GM23338 (cell line): Measurements from ENCODE around the gene PAEP. TPM values are rescaled to one million over a fixed set of nuclear protein-coding genes. Genes with fewer than 3 reads are reported as not detected.

Experiments
- ATAC-seq: fragments of 200-7000 bp; cut with Tn5 transposase; 3 replicates; pipeline ENCODE4 v1.9.1; 2020
- DNase-seq: peaks from one replicate; pipeline ENCODE4 v3.0.0-alpha.2; 2015; ENCODE audit warnings: low spot score
- H2AFZ ChIP-seq: fragments of 200-600 bp; sonication (generic); 2 replicates; pipeline ENCODE4 v1.8.0; 2016; ENCODE audit warnings: antibody characterized with exemption, mild to moderate bottlenecking, moderate library complexity
- H3F3A ChIP-seq: fragments of 200-600 bp; sonication (generic); replicated peaks from 2 replicates; pipeline ENCODE4 v1.8.0; 2017; ENCODE audit warnings: antibody characterized with exemption, mixed run types, low read depth
- H3K27ac ChIP-seq: fragments of 200-600 bp; sonication (generic); 2 replicates; pipeline ENCODE4 v1.6.1; 2016; ENCODE audit warnings: low read depth
- H3K27me3 ChIP-seq: fragments of 200-600 bp; sonication (generic); 2 replicates; pipeline ENCODE4 v1.8.0; 2016; ENCODE audit warnings: mild to moderate bottlenecking, mixed run types, moderate library complexity; ENCODE audit not compliant: insufficient read depth
- H3K36me3 ChIP-seq: fragments of 200-600 bp; sonication (generic); 2 replicates; pipeline ENCODE4 v1.8.0; 2016; ENCODE audit warnings: mild to moderate bottlenecking; ENCODE audit not compliant: insufficient read depth
- H3K4me1 ChIP-seq: fragments of 200-600 bp; sonication (generic); 2 replicates; pipeline ENCODE4 v1.8.0; 2016; ENCODE audit warnings: mild to moderate bottlenecking, moderate library complexity; ENCODE audit not compliant: insufficient read depth
- H3K4me2 ChIP-seq: fragments of 200-600 bp; sonication (generic); 2 replicates; pipeline ENCODE4 v1.7.1; 2017; ENCODE audit warnings: mixed run types
- H3K4me3 ChIP-seq: fragments of 200-600 bp; sonication (generic); 2 replicates; pipeline ENCODE4 v1.6.1; 2016; ENCODE audit warnings: mixed run types
- H3K79me2 ChIP-seq: fragments of 200-600 bp; sonication (generic); replicated peaks from 2 replicates; pipeline ENCODE4 v1.8.0; 2017; ENCODE audit warnings: mild to moderate bottlenecking; ENCODE audit not compliant: insufficient read depth
- H3K9me2 ChIP-seq: fragments of 200-600 bp; sonication (generic); 2 replicates; pipeline ENCODE4 v1.8.0; 2017; ENCODE audit not compliant: insufficient read depth
- H4K20me1 ChIP-seq: fragments of 200-600 bp; sonication (generic); replicated peaks from 2 replicates; pipeline ENCODE4 v1.8.0; 2017; ENCODE audit warnings: mild to moderate bottlenecking; ENCODE audit not compliant: insufficient read depth
- H3K27ac Mint-ChIP-seq: 2 replicates; pipeline ENCODE4 v1.8.0; 2020; ENCODE audit warnings: inconsistent platforms, mild to moderate bottlenecking, moderate library complexity, mixed read lengths
- H3K27me3 Mint-ChIP-seq: 3 replicates; pipeline ENCODE4 v1.8.0; 2022; ENCODE audit warnings: low read depth, mild to moderate bottlenecking, moderate library complexity, mixed read lengths, inconsistent platforms; ENCODE audit not compliant: insufficient read depth, poor library complexity
- H3K36me3 Mint-ChIP-seq: 3 replicates; pipeline ENCODE4 v1.8.0; 2021; ENCODE audit warnings: low read depth, mild to moderate bottlenecking, inconsistent platforms, moderate library complexity, mixed read lengths
- H3K4me1 Mint-ChIP-seq: 3 replicates; pipeline ENCODE4 v1.8.0; 2020; ENCODE audit warnings: mild to moderate bottlenecking, inconsistent platforms, mixed read lengths
- H3K4me3 Mint-ChIP-seq: 3 replicates; pipeline ENCODE4 v1.8.0; 2021; ENCODE audit warnings: moderate library complexity, mild to moderate bottlenecking, inconsistent platforms, mixed read lengths
- H3K9me3 Mint-ChIP-seq: 3 replicates; pipeline ENCODE4 v1.8.0; 2020; ENCODE audit warnings: moderate library complexity, mild to moderate bottlenecking, inconsistent platforms, mixed read lengths
- EZH2 ChIP-seq: fragments of 200-600 bp; sonication (generic); IDR thresholded peaks from one replicate; pipeline ENCODE4 v1.8.0; 2017; ENCODE audit warnings: antibody characterized with exemption, mild to moderate bottlenecking, low read depth; ENCODE audit not compliant: unreplicated experiment
- JUNB ChIP-seq: IDR thresholded peaks from one replicate; pipeline ENCODE4 v1.6.1; 2016; ENCODE audit warnings: antibody characterized with exemption; ENCODE audit not compliant: unreplicated experiment
- NANOG ChIP-seq: IDR thresholded peaks from 2 replicates; pipeline ENCODE4 v1.6.1; 2016; ENCODE audit warnings: antibody characterized with exemption, borderline replicate concordance
- POLR2AphosphoS5 ChIP-seq: IDR thresholded peaks from 2 replicates; pipeline ENCODE4 v1.6.1; 2016; ENCODE audit warnings: antibody characterized with exemption, low read depth
- STAT1 ChIP-seq: IDR thresholded peaks from one replicate; pipeline ENCODE4 v1.6.1; 2016; ENCODE audit warnings: antibody characterized with exemption; ENCODE audit not compliant: unreplicated experiment
- polyA plus RNA-seq: library from polyadenylated mRNA; unstranded; fragments of >200 nt; fragmentation: Nextera tagmentation; extraction: Ambion mirVana; gene quantifications from 2 replicates; pipeline ENCODE4 v1.2.1, GENCODE V29; 2016
- total RNA-seq: library from RNA; depleted of rRNA; stranded (reverse); fragments of >200 nt; shearing (Covaris generic); gene quantifications from 2 replicates; pipeline ENCODE4 v1.2.3, GENCODE V29; 2014
- TF ChIP-seq, protein P1 (sequence below): fragments of 250-450 bp; sonication (Bioruptor Pico); IDR thresholded peaks from 2 replicates; pipeline ENCODE4 v1.5.0; 2020; ENCODE audit warnings: mild to moderate bottlenecking, moderate library complexity
- TF ChIP-seq, protein P2 (sequence below): IDR thresholded peaks from one replicate; pipeline ENCODE4 v1.6.1; 2018; ENCODE audit warnings: antibody characterized with exemption; ENCODE audit not compliant: unreplicated experiment
- TF ChIP-seq, protein P3 (sequence below): IDR thresholded peaks from 2 replicates; pipeline ENCODE4 v1.6.1; 2016; ENCODE audit warnings: antibody characterized with exemption

PAEP gene
- total and polyA plus RNA-seq, 2 experiments from 2014 or later, result not detected

DNA sequence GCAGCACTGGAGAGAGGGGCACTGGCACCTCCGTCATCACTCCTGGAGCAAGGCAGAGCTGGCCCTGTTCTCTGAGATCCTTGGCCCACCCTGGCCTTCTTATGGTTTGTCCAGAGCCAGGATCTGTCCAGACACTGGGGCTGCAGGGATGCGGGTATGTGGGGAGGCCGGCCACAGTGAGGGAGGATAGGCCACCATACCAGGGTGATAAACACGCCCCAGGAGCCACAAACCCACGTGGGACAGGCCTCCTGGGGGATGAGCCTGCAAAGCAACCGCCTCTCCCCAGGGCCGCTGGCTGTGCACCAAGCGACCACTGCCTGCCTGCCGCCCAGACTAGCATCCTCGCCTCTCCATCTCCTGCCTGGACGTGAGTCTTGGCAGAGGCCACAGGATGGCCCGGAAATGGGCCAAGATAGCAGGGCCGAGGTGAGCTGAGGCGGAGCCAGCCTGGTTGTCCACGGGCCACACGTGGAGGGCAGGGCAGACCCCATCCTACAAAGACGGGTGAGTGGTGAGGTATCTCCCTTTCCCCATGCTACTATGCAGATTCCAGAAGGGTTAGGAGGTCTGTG is 11.1 kb upstream of the PAEP start (continued):
- TF ChIP-seq, protein P1, sequence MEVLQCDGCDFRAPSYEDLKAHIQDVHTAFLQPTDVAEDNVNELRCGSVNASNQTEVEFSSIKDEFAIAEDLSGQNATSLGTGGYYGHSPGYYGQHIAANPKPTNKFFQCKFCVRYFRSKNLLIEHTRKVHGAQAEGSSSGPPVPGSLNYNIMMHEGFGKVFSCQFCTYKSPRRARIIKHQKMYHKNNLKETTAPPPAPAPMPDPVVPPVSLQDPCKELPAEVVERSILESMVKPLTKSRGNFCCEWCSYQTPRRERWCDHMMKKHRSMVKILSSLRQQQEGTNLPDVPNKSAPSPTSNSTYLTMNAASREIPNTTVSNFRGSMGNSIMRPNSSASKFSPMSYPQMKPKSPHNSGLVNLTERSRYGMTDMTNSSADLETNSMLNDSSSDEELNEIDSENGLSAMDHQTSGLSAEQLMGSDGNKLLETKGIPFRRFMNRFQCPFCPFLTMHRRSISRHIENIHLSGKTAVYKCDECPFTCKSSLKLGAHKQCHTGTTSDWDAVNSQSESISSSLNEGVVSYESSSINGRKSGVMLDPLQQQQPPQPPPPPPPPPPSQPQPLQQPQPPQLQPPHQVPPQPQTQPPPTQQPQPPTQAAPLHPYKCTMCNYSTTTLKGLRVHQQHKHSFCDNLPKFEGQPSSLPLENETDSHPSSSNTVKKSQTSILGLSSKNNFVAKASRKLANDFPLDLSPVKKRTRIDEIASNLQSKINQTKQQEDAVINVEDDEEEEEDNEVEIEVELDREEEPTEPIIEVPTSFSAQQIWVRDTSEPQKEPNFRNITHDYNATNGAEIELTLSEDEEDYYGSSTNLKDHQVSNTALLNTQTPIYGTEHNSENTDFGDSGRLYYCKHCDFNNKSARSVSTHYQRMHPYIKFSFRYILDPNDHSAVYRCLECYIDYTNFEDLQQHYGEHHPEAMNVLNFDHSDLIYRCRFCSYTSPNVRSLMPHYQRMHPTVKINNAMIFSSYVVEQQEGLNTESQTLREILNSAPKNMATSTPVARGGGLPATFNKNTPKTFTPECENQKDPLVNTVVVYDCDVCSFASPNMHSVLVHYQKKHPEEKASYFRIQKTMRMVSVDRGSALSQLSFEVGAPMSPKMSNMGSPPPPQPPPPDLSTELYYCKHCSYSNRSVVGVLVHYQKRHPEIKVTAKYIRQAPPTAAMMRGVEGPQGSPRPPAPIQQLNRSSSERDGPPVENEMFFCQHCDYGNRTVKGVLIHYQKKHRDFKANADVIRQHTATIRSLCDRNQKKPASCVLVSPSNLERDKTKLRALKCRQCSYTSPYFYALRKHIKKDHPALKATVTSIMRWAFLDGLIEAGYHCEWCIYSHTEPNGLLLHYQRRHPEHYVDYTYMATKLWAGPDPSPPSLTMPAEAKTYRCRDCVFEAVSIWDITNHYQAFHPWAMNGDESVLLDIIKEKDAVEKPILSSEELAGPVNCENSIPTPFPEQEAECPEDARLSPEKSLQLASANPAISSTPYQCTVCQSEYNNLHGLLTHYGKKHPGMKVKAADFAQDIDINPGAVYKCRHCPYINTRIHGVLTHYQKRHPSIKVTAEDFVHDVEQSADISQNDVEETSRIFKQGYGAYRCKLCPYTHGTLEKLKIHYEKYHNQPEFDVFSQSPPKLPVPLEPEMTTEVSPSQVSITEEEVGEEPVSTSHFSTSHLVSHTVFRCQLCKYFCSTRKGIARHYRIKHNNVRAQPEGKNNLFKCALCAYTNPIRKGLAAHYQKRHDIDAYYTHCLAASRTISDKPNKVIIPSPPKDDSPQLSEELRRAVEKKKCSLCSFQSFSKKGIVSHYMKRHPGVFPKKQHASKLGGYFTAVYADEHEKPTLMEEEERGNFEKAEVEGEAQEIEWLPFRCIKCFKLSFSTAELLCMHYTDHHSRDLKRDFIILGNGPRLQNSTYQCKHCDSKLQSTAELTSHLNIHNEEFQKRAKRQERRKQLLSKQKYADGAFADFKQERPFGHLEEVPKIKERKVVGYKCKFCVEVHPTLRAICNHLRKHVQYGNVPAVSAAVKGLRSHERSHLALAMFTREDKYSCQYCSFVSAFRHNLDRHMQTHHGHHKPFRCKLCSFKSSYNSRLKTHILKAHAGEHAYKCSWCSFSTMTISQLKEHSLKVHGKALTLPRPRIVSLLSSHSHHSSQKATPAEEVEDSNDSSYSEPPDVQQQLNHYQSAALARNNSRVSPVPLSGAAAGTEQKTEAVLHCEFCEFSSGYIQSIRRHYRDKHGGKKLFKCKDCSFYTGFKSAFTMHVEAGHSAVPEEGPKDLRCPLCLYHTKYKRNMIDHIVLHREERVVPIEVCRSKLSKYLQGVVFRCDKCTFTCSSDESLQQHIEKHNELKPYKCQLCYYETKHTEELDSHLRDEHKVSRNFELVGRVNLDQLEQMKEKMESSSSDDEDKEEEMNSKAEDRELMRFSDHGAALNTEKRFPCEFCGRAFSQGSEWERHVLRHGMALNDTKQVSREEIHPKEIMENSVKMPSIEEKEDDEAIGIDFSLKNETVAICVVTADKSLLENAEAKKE (CRISPR knock-in tag), result no peak

DNA sequence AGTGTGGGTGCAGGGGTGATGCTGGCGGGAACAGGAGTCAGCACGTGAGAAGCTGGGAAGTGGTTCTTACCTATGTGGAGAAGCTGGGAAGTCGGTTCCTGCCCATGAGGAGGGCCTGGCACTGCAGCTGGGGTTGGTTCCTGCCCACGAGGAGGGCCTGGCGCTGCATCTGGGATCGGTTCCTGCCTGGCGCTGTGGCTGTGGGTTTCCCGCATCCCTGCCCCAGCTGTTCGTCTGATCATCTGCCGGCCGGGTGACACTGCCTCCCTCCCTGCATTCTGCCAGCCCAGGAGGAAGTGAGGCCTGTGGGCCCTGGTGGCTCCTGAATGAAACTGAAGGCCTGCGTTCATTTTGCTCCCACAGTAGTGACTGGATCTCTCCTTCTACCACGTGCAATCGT is 10.5 kb upstream of the PAEP start:
- ATAC-seq (no peak), DNase-seq (no peak)
- H3K27me3 Mint-ChIP-seq, result peaks cover 7% of the 10 kb centered on the region
- Histone ChIP-seq H3K4me2 (no peak overlapping the region), H3K79me2 (no peaks in the 10 kb centered on the region), H3K4me1 (no peaks in the 10 kb centered on the region; the same call in 1 of the 2 replicates), H3K9me2 (0 out of 2 replicates have a peak, but pooled peaks cover 2% of the 10 kb centered on the region), H3K4me3 (no peak overlapping the region), H3K27ac (no peak overlapping the region), H2AFZ (no peak overlapping the region), H4K20me1 (no peaks in the 10 kb centered on the region), H3K27me3 (no peaks in the 10 kb centered on the region), H3F3A (no peaks in the 10 kb centered on the region), H3K36me3 (no peaks in the 10 kb centered on the region)
- no peak overlapping the region; the same call in 2 of the 3 replicates for H3K4me3 Mint-ChIP-seq
- no peak overlapping the region for H3K27ac Mint-ChIP-seq
- H3K4me1 Mint-ChIP-seq, result no peaks in the 10 kb centered on the region
- H3K36me3 Mint-ChIP-seq, result no peaks in the 10 kb centered on the region; the same call in 2 of the 3 replicates
- H3K9me3 Mint-ChIP-seq, result peaks cover 5% of the 10 kb centered on the region; the same call in 1 of the 3 replicates
- TF ChIP-seq STAT1 (no peak), NANOG (no peak), EZH2 (no peak), POLR2AphosphoS5 (no peak), JUNB (no peak)
- TF ChIP-seq, protein P2, sequence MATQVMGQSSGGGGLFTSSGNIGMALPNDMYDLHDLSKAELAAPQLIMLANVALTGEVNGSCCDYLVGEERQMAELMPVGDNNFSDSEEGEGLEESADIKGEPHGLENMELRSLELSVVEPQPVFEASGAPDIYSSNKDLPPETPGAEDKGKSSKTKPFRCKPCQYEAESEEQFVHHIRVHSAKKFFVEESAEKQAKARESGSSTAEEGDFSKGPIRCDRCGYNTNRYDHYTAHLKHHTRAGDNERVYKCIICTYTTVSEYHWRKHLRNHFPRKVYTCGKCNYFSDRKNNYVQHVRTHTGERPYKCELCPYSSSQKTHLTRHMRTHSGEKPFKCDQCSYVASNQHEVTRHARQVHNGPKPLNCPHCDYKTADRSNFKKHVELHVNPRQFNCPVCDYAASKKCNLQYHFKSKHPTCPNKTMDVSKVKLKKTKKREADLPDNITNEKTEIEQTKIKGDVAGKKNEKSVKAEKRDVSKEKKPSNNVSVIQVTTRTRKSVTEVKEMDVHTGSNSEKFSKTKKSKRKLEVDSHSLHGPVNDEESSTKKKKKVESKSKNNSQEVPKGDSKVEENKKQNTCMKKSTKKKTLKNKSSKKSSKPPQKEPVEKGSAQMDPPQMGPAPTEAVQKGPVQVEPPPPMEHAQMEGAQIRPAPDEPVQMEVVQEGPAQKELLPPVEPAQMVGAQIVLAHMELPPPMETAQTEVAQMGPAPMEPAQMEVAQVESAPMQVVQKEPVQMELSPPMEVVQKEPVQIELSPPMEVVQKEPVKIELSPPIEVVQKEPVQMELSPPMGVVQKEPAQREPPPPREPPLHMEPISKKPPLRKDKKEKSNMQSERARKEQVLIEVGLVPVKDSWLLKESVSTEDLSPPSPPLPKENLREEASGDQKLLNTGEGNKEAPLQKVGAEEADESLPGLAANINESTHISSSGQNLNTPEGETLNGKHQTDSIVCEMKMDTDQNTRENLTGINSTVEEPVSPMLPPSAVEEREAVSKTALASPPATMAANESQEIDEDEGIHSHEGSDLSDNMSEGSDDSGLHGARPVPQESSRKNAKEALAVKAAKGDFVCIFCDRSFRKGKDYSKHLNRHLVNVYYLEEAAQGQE, result no peak
- TF ChIP-seq, protein P3, sequence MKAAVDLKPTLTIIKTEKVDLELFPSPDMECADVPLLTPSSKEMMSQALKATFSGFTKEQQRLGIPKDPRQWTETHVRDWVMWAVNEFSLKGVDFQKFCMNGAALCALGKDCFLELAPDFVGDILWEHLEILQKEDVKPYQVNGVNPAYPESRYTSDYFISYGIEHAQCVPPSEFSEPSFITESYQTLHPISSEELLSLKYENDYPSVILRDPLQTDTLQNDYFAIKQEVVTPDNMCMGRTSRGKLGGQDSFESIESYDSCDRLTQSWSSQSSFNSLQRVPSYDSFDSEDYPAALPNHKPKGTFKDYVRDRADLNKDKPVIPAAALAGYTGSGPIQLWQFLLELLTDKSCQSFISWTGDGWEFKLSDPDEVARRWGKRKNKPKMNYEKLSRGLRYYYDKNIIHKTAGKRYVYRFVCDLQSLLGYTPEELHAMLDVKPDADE, result no peak
